Loucy (cell line): Measurements from ENCODE around the gene SDCCAG8.
"Not testable (repeated sequence)": the region's sequence is repeated elsewhere in the genome, so short reads cannot be mapped to it uniquely, and the experiment has no call there.

Experiments used
- EZH2phosphoT487 ChIP-seq: fragments of 200-600 bp; IDR thresholded peaks from 2 replicates; pipeline ENCODE4 v1.6.1; 2018; ENCODE audit warnings: antibody characterized with exemption, mild to moderate bottlenecking, moderate library complexity, borderline replicate concordance
- TF ChIP-seq, protein P1 (sequence below): fragments of 200-600 bp; sonication (generic); conservative IDR thresholded peaks from 2 replicates; pipeline ENCODE4 v1.5.1; 2014; ENCODE audit warnings: mild to moderate bottlenecking, antibody characterized with exemption, low read length

DNA sequence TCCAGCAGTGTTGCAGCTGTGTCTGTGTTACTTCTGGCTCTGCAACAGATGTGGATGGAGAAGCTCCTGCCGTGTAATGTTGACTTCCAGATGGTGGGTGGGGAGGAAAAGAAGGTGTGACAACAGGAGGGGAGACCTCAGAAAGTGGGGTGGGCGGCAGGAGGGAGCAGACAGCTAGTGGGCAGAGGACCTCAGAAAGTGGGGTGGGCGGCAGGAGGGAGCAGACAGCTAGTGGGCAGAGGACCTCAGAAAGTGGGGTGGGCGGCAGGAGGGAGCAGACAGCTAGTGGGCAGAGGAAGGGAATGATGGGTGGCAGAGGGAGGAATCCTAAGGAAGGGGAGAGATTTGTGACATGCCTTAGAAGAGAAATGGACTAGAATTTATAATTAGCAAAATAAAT, 83.0 kb downstream of the SDCCAG8 start:
- TF ChIP-seq, protein P1, sequence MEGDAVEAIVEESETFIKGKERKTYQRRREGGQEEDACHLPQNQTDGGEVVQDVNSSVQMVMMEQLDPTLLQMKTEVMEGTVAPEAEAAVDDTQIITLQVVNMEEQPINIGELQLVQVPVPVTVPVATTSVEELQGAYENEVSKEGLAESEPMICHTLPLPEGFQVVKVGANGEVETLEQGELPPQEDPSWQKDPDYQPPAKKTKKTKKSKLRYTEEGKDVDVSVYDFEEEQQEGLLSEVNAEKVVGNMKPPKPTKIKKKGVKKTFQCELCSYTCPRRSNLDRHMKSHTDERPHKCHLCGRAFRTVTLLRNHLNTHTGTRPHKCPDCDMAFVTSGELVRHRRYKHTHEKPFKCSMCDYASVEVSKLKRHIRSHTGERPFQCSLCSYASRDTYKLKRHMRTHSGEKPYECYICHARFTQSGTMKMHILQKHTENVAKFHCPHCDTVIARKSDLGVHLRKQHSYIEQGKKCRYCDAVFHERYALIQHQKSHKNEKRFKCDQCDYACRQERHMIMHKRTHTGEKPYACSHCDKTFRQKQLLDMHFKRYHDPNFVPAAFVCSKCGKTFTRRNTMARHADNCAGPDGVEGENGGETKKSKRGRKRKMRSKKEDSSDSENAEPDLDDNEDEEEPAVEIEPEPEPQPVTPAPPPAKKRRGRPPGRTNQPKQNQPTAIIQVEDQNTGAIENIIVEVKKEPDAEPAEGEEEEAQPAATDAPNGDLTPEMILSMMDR: not testable (repeated sequence)
- not testable (repeated sequence) for TF ChIP-seq EZH2phosphoT487
